ENCODE measurements around the gene TMEM259. TPM values are rescaled to one million over a fixed set of nuclear protein-coding genes. Genes with fewer than 3 reads are reported as not detected.

Gene TMEM259
- total and polyA plus RNA-seq, 2 donors (not counting 3 experiments of a cell fraction or from before 2014, with no cell fraction given): 142 to 297 TPM

DNA sequence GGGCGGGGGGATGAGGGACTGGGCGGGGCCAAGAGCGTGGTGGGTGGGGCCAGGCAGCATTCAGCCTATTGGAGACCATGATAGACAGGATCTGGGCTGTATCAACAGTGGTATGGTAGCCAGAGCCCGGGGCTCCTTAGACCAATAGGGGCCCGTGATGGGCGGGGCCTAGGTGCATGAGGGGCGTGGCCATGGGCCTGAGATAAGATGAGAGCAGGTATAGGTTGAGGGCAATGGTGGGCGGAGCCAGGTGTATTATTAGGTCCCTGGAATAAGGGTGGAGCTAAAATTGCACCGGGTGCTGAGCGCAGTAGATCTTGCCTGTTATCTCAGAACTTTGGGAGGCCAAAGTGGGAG is 24.3 kb upstream of the TMEM259 start:
- FAIRE-seq (no peak), DNase-seq (ENCODE audit: low read depth, low spot score) (no peak)
- Histone ChIP-seq H2AFZ (ENCODE audit: low read depth, low read length) (no peak overlapping the region), H3K27ac (ENCODE audit: insufficient read depth, low read depth, low read length) (no peak overlapping the region), H4K20me1 (replicated peaks; ENCODE audit: control insufficient read depth, extremely low read depth, insufficient read depth, low read length) (no peaks in the 10 kb centered on the region), H3K4me2 (ENCODE audit: insufficient read depth, low read length) (no peak overlapping the region), H3K27me3 (ENCODE audit: control insufficient read depth in 2 of 2, insufficient read depth in 2 of 2, low read length in 2 of 2) (no peaks in the 10 kb centered on the region), H3K9ac (replicated peaks; ENCODE audit: extremely low read depth, insufficient read depth, low read length) (no peak overlapping the region), H3K9me3 (replicated peaks; ENCODE audit: control insufficient read depth, insufficient read depth, low read length) (no peaks in the 10 kb centered on the region), H3K79me2 (ENCODE audit: control insufficient read depth, insufficient read depth, low read length) (no peaks in the 10 kb centered on the region), H3K4me1 (ENCODE audit: control insufficient read depth, extremely low read depth, insufficient read depth, low read length) (peaks cover 6% of the 10 kb centered on the region), H3K9me1 (replicated peaks; ENCODE audit: control insufficient read depth, extremely low read depth, insufficient read depth, low read length) (no peaks in the 10 kb centered on the region), H3K4me3 (replicated peaks in 1 of 3; ENCODE audit: insufficient read depth in 1 of 3, low read depth in 1 of 3, low read length in 3 of 3) (no peak overlapping the region), H3K36me3 (ENCODE audit: control insufficient read depth in 2 of 2, extremely low read depth in 1 of 2, insufficient read depth in 2 of 2, low read length in 2 of 2) (no peaks in the 10 kb centered on the region)
- ChIA-PET CTCF (no interaction called here), POLR2A (no interaction called here)
- no peak for TF ChIP-seq JUN (IDR thresholded peaks at IDR 0.05; ENCODE audit: borderline replicate concordance, insufficient read depth, insufficient read length, low read depth)
- TF ChIP-seq, protein P1, sequence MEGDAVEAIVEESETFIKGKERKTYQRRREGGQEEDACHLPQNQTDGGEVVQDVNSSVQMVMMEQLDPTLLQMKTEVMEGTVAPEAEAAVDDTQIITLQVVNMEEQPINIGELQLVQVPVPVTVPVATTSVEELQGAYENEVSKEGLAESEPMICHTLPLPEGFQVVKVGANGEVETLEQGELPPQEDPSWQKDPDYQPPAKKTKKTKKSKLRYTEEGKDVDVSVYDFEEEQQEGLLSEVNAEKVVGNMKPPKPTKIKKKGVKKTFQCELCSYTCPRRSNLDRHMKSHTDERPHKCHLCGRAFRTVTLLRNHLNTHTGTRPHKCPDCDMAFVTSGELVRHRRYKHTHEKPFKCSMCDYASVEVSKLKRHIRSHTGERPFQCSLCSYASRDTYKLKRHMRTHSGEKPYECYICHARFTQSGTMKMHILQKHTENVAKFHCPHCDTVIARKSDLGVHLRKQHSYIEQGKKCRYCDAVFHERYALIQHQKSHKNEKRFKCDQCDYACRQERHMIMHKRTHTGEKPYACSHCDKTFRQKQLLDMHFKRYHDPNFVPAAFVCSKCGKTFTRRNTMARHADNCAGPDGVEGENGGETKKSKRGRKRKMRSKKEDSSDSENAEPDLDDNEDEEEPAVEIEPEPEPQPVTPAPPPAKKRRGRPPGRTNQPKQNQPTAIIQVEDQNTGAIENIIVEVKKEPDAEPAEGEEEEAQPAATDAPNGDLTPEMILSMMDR (IDR thresholded peaks at IDR 0.05; ENCODE audit: extremely low read depth in 1 of 2, insufficient read depth in 1 of 2, low read depth in 1 of 2, low read length in 2 of 2): no peak
- intact Hi-C loops (cut with micrococcal nuclease): no loop called here
- dilution Hi-C loops (cut with MboI; ENCODE audit: extremely low pct_ligation_motif_present, low sequenced_read_pairs): no loop called here
- BruUV-seq (replicated peaks): no TSS peak

GRCh38 chr19:1042689-1043511 is 22.0 kb upstream of the TMEM259 start:
- CTCF ChIA-PET: interaction anchor here (0.9 to 1.6 kb wide), 3 partner anchors 14 to 22 kb away, joined by 3 to 7 read pairs (median 6); no protein-coding TSS in a partner anchor
- no peak for FAIRE-seq

More at GRCh38 chr19:1042689-1043511, 22.0 kb upstream of the TMEM259 start:
- Histone ChIP-seq H3K27me3 (ENCODE audit: control insufficient read depth in 2 of 2, insufficient read depth in 2 of 2, low read length in 2 of 2) (no peaks in the 10 kb centered on the region), H3K4me3 (replicated peaks in 1 of 3; ENCODE audit: insufficient read depth in 1 of 3, low read depth in 1 of 3, low read length in 3 of 3) (no peak overlapping the region), H3K27ac (ENCODE audit: insufficient read depth, low read depth, low read length) (no peak overlapping the region), H4K20me1 (replicated peaks; ENCODE audit: control insufficient read depth, extremely low read depth, insufficient read depth, low read length) (no peaks in the 10 kb centered on the region), H3K36me3 (ENCODE audit: control insufficient read depth in 2 of 2, extremely low read depth in 1 of 2, insufficient read depth in 2 of 2, low read length in 2 of 2) (peaks cover 0 to under 1% of the 10 kb centered on the region in 2 experiments), H3K9ac (replicated peaks; ENCODE audit: extremely low read depth, insufficient read depth, low read length) (no peak overlapping the region), H3K79me2 (ENCODE audit: control insufficient read depth, insufficient read depth, low read length) (no peaks in the 10 kb centered on the region), H2AFZ (ENCODE audit: low read depth, low read length) (no peak overlapping the region), H3K9me3 (replicated peaks; ENCODE audit: control insufficient read depth, insufficient read depth, low read length) (no peaks in the 10 kb centered on the region), H3K4me1 (ENCODE audit: control insufficient read depth, extremely low read depth, insufficient read depth, low read length) (peaks cover 21% of the 10 kb centered on the region), H3K4me2 (ENCODE audit: insufficient read depth, low read length) (no peak overlapping the region), H3K9me1 (replicated peaks; ENCODE audit: control insufficient read depth, extremely low read depth, insufficient read depth, low read length) (no peaks in the 10 kb centered on the region)
- TF ChIP-seq POLR2A (IDR thresholded peaks at IDR 0.05; ENCODE audit: low read depth, low read length): no peak
- TF ChIP-seq JUN (IDR thresholded peaks at IDR 0.05; ENCODE audit: borderline replicate concordance, insufficient read depth, insufficient read length, low read depth): no peak
- no peak for TF ChIP-seq EZH2 (IDR thresholded peaks at IDR 0.05; ENCODE audit: borderline replicate concordance, low read depth, low read length, severe bottlenecking)
- TF ChIP-seq FOS (IDR thresholded peaks at IDR 0.05; ENCODE audit: borderline replicate concordance, insufficient read depth, low read length): no peak
- TF ChIP-seq POLR2AphosphoS5 (IDR thresholded peaks at IDR 0.05; ENCODE audit: insufficient read depth, low read depth, low read length): no peak
- TF ChIP-seq MYC (IDR thresholded peaks at IDR 0.05; ENCODE audit: low read depth, low read length): no peak
- TF ChIP-seq, protein P1 (IDR thresholded peaks at IDR 0.05; ENCODE audit: extremely low read depth in 1 of 2, insufficient read depth in 1 of 2, low read depth in 1 of 2, low read length in 2 of 2): no peak
- no peak for TF ChIP-seq MAX (IDR thresholded peaks at IDR 0.05; ENCODE audit: insufficient read depth, insufficient read length)
- no peak for TF ChIP-seq GATA2 (IDR thresholded peaks at IDR 0.05; ENCODE audit: insufficient read depth, insufficient read length, low read depth, low read length)
- DNase-seq (ENCODE audit: low read depth, low spot score): no peak
- dilution Hi-C loops (cut with MboI; ENCODE audit: extremely low pct_ligation_motif_present, low sequenced_read_pairs): no loop called here
- BruUV-seq (replicated peaks): no TSS peak
- intact Hi-C loops (cut with micrococcal nuclease): no loop called here
- POLR2A ChIA-PET: no interaction called here
